RKO (cell line): ENCODE measurements around the gene MYO1D.
A peak's percentile ranks its signal among the peaks of the same experiment; 100 is the strongest.
"Not testable (repeated sequence)": the region's sequence is repeated elsewhere in the genome, so short reads cannot be mapped to it uniquely, and the experiment has no call there.

ENCODE experiments used
- DNase-seq: peaks from one replicate; pipeline ENCODE4 v3.0.0-alpha.2; 2016; ENCODE audit warnings: low spot score

The MYO1D gene

DNA sequence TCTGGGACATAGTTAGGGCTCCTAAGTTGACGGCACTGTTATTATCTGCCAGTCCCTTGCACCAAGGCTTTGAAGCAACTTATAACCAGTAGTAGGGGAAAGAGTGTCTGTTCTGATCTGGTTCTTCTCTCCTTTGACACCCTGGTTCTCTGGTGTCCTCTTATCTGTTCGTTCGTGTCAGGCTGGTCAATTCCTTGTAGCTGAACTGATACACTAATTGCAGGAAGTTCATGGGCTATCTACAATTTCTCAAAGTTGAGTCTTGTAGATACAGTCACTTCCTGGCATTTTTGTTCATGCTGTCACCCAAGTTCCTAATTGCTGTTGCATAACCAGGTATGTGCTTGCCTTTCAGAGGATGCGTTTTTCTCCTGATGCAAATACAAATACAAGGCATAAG is 17.3 kb upstream of the MYO1D start:
- peak; percentile 27 for DNase-seq

DNA sequence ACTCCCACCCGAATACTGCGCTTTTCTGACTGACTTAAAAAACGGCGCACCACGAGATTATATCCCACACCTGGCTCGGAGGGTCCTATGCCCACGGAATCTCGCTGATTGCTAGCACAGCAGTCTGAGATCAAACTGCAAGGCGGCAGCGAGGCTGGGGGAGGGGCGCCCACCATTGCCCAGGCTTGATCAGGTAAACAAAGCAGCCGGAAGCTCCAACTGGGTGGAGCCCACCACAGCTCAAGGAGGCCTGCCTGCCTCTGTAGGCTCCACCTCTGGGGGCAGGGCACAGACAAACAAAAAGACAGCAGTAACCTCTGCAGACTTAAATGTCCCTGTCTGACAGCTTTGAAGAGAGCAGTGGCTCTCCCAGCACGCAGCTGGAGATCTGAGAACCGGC is 10.5 kb upstream of the MYO1D start:
- DNase-seq, result not testable (repeated sequence)

DNA sequence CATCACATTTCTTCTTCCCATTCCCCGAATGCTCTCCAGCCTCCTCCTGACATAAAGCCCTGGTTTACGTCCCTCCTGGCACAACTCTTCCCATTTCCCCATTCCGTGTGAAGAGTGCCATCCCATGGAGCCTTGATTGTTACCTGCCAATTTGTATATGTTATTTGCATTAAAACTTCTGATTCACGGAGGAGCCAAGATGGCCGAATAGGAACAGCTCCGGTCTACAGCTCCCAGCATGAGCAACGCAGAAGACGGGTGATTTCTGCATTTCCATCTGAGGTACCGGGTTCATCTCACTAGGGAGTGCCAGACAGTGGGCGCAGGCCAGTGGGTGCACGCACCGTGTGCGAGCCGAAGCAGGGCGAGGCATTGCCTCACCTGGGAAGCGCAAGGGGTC is 10.0 kb upstream of the MYO1D start:
- not testable (repeated sequence) for DNase-seq

DNA sequence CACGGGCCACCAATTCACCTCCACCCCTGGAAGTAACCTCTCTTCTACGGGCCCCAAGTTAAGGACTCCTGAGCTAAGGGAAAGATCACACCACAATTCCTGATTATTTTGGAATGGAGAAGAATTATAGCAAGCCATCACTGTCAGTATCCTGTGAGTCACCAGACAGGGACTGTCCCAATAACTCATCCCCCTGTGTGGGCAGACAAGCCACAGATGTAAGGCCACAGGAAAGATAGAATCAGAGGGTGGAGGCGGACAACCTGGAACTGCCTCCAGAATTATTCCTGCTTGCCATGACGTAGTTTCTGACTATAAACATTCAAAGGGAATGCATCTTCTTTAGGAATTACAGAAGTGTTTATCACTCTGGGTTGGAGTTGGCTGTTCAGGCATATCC is 5.8 kb upstream of the MYO1D start:
- DNase-seq, result no peak

DNA sequence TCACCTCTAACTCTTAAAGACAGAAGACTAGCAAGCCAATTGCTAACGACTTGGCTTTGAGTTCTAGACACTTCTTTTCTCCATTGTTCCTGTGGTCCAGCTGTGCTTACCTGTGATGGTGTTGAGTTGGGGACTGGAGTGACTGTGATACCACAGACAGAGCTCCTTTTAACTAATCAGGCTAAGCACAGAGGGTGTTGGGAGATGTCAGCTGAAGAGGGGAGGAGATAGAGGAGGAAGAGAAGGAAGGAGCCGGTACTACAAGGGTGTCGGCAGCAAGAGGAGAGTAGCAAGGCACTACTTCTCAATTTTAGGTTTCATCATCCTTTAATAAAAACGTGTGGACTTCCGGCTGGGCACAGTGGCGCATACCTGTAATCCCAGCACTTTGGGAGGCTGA is 5.1 kb upstream of the MYO1D start:
- no peak for DNase-seq

DNA sequence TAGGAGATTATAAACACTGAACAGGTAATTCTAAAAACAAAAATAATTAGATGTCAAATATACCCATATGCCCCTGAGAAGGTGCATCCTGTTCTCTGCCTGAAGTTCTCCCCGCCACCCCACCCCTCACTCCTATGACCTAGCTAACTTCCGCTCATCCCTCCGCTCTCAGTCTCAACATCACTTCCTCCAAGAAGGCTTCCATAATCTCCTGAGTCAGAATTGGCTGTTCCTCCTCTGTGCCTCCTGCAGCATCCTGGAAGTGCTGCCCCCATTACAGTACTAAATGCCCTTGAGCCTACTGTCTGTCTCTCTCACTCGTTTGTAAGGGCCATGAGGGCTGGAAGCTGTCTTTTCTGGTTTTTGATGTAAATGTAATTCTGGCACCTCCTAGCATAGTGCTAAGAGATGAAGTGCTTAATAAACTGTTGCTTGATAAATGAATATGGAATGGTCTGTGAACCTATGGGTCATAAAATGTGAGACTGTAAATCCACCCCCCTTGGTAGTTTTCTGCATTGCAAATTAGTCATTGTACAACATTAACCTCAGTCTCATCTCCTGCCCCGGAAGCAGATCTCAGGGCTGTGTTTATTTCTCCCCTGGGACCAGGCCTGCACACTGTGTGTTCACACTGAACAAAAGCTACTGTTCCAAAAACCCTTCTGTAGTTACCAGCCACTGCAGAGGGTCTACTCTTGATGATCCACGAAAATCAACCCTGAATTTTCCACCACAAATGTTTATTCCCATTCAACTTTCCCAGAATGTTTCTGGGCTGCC is 3.9 kb upstream of the MYO1D start:
- no peak for DNase-seq

DNA sequence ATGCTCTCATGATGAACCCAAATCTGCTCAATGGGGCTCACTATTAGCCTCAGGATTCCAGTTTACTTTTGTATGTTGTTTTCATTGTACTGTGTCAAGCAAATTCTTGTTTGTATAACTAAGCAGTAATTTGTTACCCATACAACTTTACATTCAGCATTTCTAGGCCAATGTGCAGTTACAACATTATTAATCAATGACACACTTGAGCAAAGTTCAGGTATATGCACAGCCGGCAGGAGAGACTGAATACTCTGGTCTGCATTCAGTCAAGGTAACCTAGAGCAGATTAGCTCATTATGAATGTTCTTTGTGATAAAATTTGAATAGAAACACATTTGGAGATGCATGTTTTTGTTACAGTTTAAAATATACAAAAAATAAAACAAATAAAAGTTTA is 2.2 kb upstream of the MYO1D start:
- no peak for DNase-seq

DNA sequence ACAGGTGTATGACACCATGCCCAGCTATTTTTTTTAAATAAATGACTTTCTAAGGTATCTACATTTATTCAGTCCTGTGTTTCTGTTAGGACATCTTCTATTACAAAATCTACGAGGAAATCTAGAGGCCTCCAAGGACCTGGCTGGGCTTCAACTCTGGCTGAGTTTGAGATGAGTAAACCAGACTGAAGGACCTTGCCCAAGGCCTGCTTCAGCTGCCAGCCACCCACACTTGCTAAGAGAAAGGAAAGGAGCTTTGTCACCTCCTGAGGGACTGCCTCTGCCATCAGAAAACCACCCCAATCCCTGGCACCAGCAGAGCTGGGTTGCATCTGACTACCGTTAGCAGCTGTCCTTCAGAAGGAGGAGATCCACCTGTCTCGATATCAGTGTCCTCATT is 1.3 kb upstream of the MYO1D start:
- no peak for DNase-seq

DNA sequence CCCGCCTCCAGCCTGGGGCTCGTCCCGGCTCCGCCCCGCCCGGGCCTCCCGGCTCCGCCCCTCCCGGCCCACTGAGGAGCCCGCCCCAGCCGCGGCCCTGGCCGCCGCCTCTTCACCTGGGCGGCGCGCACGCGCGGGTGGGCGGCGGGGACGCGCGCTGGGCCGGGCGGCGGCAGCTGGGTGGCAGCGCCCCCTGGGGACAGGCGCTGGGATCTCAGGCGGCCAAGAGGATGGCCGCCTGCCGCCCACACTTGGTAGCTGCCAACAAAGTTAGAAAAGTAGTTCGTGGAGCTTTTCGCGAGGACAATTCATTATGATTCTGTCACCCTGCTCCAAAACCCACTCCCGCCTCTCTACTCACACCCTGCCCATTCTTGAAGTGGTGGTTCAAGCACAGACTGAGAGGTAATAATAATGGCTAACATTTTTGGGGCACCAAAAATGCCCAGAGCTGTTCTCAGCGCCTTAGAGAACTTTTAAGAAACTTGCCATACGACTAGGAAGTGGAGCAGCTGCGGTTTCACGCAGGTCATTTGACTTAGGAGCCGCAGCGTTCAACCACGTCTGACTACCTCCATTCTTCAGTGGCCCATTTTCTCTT is 340 bp upstream of the MYO1D start:
- DNase-seq, result peak; percentile 86

DNA sequence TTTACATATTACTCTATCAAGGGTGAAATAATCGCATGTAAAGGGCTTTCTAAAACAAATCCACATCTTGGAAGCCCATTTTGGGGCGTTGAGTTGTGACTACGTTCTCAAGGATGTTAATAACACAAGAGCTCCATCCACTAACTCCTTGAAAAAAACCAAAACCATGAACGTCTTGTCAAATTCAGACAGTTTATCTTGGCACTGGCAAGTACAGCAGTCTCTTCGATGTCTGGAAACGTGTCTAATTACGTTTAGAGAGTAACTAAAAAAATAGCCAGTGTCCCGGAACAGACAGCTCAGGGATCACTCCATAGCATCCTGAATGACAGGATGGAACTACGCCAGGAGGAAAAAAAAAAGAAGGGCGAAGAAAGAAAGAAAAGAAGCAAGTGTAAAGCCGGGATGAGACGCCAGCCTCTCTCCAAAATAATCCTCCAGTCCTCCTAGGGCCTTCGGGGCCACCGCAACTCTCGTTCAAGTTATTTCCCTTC is 954 bp downstream of the MYO1D start:
- peak; percentile 6 for DNase-seq

DNA sequence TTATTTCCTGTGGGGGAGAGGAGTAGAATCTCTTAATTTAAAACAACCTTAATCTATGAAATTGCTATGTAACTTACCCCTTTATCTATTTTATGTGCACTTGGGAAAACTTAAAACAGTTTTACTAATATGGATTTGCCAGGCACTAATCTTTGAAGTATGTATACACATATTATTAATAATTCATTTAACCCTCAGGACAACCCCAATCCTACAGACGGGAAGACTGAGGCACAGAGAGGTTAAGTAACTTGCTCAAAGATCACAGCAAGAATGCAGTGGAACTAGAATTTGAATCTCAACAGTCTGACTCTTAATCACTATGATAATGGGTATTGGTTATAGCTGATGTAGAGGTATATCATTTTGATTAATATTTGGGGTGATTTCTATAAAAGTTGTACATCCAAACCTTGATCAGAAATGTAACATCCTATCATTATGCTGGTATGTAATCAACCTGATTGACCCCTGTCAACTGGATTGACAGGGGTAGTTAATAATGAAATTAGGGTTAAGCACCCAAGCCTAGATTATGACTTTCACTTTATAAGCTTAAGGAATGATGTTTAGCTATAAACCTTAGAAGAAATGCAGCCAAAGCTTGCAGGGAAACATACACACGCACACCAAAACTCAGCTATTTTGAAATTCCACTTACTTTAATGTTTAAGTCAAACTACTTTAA is 1.6 kb downstream of the MYO1D start:
- DNase-seq, result no peak

DNA sequence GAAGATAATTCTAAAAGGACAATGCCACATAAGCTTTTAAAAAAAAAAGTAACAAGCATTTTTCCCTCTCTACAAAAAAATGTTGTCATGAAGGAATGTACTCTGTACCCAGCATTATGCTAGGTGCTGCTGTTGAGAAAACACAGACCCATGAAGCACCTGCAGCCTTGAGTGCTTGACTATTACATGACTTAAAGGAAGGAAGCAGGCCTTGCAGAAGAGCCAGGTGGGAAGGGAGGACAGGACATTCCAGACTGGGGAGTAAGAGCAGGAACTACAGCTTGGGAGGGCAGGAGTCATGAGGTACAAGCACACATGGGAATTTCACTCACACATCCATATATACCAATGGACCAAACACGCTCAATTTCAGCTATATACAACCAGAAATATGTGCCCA is 3.8 kb downstream of the MYO1D start:
- DNase-seq, result no peak

DNA sequence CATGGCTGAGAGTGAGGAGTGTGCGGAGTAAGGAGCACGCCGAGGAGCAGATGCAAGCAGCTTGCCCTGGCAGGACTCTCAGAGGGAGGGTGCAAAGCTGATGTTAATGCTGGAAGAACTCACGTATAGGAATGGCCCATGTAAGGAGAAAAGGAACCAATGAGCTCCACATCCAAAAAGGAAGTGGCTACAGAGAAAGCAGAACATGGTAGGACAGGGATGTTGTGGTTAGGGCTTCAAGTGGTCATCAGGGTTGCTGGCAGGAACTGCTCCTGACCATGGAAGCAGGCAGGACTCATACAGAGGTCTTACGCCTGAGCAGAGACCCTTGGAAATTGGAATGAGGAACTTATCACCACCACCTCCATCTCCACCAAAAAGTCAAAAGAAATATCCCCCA is 5.2 kb downstream of the MYO1D start:
- no peak for DNase-seq

DNA sequence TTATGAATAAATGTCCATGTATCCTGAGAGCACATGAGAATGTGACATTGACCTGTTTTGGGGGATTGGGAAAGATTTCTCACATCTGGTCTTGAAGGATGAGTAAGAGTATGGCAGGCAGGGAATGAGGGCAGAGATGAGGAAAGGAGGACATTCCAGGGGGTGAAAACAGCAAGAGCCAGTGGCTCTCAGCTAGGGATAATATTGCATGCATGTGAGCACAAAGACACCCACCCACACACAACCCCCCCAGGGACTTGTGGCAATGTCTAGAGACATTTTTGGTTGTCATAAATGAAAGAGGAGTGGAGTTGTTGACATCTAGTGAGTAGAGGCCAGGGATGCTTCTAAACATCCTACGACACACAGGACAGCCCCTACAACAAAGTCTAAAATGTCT is 6.0 kb downstream of the MYO1D start:
- DNase-seq, result no peak

DNA sequence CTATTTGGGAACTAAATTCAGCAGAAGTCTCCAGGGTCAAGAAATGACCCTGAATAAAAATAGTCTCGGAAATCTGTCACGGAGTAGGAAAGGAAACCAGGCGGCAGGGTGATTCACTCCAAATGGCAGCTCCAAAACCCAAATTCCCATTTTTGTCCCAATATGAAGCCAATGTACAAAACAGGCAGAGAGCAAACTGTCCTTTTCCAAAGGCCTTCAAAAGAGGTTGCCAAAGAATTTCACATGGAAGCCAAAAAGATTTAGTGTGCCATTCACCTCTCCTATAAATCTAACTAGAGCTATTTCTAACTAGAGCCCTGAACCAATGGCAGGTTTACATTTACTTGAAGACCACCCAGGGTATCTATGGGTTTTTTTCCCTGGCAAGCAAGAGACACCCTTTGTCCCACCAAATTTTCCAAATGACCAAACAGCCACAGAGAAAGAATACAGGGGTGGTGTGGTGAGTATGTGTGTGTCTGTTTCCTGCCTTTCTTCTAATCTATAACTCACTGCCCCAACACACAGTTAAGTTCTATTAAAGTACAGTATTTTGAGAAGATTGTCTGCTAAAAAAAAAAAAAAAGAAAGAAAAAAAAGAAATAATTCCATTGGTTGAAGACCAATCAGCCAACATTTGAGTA is 6.8 kb downstream of the MYO1D start:
- no peak for DNase-seq

DNA sequence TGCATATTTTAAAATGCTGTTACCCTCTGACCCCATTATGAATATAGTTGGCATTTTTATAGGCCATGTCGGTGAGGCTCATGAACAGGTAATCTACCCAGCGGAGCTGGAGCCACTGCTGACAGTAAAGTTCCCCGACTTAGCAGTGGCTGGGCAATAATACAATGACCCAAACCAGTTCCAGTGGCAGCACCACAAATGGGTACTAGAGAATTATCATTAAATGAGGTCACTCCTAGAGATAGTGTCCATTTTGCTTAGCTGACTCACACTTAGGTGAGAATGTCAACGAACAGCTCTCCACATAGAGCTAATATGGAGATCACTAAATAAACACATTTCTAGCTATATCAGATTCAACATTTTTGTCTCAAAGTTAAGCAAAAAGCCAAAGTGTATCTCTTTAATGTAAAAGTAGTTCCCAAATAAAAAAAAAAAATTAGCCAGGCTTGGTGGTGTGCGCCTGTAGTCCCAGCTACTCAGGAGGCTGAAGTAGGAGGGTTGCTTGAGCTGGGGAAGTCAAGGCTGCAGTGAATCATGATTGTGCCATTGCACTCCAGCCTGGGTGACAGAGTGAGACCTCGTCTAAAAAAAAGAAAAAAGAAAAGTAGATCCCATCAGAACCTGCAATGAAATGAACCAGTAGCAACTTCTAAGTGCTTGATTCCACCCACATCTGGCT is 7.4 kb downstream of the MYO1D start:
- DNase-seq, result no peak

DNA sequence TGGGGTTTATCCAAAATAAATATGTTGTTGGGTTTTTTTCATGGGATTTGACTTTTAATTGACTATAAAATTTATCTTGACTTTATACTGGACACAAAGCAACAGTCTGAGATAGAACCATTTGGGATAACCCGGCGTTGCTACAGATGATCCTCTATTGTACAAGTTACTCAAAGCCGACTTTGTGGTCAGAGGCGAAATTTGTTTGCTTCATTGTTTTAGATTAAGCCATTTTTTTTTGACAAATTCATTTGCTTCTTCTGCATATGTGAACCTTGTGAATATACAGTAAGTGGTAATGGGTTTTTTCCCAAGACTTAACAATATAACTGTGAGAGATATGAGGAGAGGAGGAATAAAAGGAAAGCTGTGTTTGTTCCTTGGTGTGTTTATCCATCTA is 11.8 kb downstream of the MYO1D start:
- no peak for DNase-seq

DNA sequence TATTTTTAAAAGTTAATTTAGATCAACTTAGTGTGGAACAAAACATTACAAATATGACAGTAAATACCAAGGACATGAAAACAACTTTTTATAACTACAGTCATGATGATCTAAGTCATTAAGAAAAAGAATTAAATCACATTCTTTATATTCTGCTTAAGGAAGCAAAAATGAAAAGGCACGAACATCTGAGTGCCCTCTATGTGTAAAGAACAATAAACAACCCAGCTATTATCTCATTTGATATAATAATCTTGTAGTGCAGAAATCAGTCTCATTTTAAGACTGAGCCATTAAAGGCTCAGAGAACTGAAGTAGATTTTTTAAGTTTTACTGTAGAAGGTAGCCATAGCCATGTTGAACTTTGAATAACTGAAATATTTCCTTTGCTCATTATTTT is 13.4 kb downstream of the MYO1D start:
- DNase-seq, result no peak

DNA sequence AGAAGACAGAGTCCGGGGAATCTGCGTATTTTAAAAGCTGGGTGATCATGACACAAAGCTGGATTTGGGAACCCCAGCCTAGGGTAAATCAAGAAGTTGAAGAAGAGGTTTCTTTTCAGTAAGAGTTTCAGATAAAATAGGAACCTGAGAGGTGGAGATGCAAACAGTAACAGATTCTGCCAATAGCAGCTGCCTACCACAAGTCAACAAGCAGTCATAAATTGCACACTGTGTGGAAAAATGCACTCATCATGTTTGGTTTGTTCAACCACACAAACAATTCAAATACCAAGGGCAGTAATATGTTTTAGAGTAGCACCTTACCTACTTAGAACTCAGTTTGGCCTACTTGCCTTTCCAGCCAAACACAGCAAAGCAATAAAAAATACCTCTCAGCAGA is 14.0 kb downstream of the MYO1D start:
- no peak for DNase-seq

DNA sequence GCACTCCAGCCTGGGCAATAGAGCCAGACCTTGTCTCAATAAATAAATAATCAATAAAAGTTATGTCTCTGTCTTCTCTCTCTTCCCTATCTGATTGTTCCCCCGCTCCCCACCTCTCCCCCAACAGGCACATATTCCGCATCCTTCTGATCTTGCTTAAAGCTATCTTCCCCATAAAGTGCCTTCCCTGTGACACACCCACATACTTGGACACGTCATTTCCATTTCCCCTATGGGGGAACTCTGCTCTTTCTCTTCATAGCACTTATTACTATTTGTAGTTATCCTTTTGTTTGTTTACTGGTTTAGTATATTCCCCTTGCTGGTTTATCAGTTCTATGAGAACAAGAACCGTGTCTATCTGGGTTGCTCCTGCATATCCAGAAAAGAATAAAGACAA is 14.9 kb downstream of the MYO1D start:
- no peak for DNase-seq

DNA sequence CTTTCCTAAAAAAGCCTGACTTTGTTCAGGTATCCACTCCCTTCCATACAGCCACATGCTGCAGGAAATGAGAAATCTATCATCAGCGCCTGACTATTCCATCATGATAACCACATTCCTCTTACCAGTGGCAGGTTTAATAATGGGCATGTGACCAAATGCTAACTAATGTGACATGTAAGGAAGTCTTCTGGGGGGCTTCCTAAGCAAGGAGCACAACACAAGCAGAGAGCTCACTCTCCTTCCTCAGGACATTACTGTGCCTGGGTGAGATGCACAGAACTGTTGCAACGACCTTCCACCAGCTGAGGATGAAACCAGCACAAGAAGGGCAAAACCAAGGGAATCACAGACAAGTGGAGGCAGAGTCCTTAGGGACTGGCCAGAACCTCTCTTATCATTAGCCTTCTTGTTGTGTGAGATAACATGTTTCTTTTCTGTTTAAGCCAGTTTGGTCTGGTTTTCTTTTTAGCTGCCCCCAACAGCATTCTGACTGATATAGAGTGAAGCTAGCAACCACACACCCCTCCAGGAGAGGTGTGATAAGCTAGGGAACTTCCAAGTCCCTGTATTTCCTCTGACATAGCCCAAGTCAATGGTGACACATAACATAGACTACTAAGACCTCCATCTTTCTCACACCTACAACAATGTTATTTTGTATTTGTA is 16.9 kb downstream of the MYO1D start:
- DNase-seq, result no peak

DNA sequence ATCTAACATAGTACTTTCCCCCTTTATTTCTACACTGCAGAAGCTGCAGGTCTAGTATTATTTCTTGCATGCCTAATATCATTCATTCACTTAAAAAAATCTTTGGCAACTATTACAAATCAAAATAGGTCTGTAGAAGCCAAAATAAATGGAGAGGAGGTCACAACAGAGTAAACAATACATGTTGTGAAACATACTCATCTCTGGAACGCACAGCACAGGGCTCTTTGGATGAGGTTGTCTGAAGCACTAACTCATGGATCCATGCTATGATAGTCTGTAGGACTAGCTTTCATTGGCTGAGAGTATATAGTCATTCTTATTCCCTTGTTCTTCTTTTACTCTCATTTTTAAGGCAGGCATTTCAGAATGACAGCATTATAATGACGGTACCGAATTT is 21.3 kb downstream of the MYO1D start:
- DNase-seq, result no peak
